Measurements from ENCODE around the gene ECE1. TPM values are rescaled to one million over a fixed set of nuclear protein-coding genes. Genes with fewer than 3 reads are reported as not detected.
A peak's percentile ranks its signal among the peaks of the same experiment; 100 is the strongest.

The ECE1 gene
- total RNA-seq, 4 donors from 2014 or later = 55.9 to 149 (median 112) TPM

DNA sequence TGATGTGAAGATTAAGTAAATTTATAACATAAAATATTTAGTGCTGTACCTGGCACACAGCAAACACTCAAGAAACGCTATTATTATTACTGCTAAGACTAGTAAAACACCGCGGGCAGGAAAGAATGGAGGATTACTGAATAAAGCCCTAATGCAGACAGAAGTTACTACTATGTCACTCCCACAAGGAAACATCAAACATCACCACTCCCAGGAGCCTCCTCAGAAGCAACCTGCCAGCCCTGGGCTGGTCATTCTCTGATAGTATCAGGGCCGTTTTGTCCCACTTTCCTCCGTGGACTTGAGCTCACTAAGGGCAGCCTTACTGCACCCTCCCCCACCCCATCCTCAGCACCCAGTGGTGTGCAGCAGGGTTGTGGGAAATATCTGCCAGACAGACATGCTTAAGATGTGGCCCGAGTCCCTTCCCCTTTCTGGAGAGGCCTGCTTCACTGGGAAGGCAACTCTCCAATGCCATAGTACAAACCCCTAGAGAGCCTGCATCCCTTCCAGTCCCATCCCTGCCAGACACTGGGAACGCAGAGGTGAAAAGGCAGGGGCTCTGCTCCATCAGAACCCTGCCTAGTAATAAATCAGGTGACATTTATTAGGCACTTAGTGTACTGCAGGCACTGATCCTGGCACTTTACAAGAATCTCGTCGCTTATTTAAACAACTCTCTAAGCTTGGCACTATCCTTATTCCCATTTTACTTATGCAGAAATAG lies 41.7 kb upstream of the ECE1 start:
- TF ChIP-seq POLR2A (IDR thresholded peaks at IDR 0.05) = no peak
- TF ChIP-seq EP300 (IDR thresholded peaks at IDR 0.05; ENCODE audit: low read depth) = peak; percentile 88
- TF ChIP-seq POLR2AphosphoS5 (IDR thresholded peaks at IDR 0.05) = peak; percentile 71 to 81 (median 76)
- TF ChIP-seq, protein P1, sequence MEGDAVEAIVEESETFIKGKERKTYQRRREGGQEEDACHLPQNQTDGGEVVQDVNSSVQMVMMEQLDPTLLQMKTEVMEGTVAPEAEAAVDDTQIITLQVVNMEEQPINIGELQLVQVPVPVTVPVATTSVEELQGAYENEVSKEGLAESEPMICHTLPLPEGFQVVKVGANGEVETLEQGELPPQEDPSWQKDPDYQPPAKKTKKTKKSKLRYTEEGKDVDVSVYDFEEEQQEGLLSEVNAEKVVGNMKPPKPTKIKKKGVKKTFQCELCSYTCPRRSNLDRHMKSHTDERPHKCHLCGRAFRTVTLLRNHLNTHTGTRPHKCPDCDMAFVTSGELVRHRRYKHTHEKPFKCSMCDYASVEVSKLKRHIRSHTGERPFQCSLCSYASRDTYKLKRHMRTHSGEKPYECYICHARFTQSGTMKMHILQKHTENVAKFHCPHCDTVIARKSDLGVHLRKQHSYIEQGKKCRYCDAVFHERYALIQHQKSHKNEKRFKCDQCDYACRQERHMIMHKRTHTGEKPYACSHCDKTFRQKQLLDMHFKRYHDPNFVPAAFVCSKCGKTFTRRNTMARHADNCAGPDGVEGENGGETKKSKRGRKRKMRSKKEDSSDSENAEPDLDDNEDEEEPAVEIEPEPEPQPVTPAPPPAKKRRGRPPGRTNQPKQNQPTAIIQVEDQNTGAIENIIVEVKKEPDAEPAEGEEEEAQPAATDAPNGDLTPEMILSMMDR (IDR thresholded peaks at IDR 0.05) = no peak
- Histone ChIP-seq H3K27me3 (no peaks in the 10 kb centered on the region), H3K27ac (peak overlapping the region; percentile 84 to 93 (median 87)), H3K4me1 (peaks cover 71 to 97% (median 86%) of the 10 kb centered on the region in 4 donors), H3K4me3 (no peak overlapping the region), H3K9me3 (no peaks in the 10 kb centered on the region), H3K36me3 (no peaks in the 10 kb centered on the region)
- WGBS, 2 donors (ENCODE audit: low coverage in 1 of 2) = 37 to 57% methylated on average over 2 to 9 of the region's 9 CpGs
- in situ Hi-C loops (cut with MboI; ENCODE audit: low pct_ligation_motif_present in 1 of 4, low pct_unique_long_range_greater_than_20kb in 1 of 4, low sequenced_read_pairs in 3 of 4) (no loop called here), intact Hi-C loops (cut with DNase I; ENCODE audit: low total_unique reads) (no loop called here)
- peak; percentile 31 for DNase-seq

DNA sequence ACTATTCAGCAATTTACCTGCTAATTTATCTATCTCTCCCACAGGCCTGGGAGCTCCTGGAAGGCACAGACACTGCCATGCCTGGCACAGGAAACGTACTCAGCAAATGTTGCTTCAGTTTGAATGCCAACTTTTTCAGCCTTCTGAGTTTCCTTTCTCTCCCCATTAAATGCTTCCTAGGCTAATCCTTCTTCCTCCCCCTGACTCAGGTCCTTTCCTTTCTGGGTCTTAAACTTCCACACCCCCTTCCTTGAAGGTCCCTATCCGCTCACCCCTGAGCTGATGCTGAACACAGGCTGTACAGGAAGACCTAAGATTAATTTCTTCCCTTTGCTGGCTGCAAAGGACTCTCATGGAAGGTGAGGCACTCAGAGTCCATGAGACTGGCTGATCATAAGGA lies 40.3 kb upstream of the ECE1 start:
- TF ChIP-seq POLR2AphosphoS5 (IDR thresholded peaks at IDR 0.05) (no peak), POLR2A (IDR thresholded peaks at IDR 0.05) (no peak), EP300 (IDR thresholded peaks at IDR 0.05; ENCODE audit: low read depth) (no peak)
- no peak overlapping the region for H3K4me3 ChIP-seq
- no peaks in the 10 kb centered on the region for H3K27me3 ChIP-seq
- H3K36me3 ChIP-seq = no peaks in the 10 kb centered on the region
- intact Hi-C loops (cut with DNase I; ENCODE audit: low total_unique reads) = no loop called here
- peak overlapping the region; percentile 84 to 93 (median 87) for H3K27ac ChIP-seq
- H3K9me3 ChIP-seq = no peaks in the 10 kb centered on the region
- in situ Hi-C loops (cut with MboI; ENCODE audit: low pct_ligation_motif_present in 1 of 4, low pct_unique_long_range_greater_than_20kb in 1 of 4, low sequenced_read_pairs in 3 of 4) = no loop called here
- 79 to 94% methylated on average over 2 of the region's 2 CpGs for WGBS, 2 donors (ENCODE audit: low coverage in 1 of 2)
- DNase-seq = no peak
- peaks cover 72 to 97% (median 87%) of the 10 kb centered on the region in 4 donors for H3K4me1 ChIP-seq

DNA sequence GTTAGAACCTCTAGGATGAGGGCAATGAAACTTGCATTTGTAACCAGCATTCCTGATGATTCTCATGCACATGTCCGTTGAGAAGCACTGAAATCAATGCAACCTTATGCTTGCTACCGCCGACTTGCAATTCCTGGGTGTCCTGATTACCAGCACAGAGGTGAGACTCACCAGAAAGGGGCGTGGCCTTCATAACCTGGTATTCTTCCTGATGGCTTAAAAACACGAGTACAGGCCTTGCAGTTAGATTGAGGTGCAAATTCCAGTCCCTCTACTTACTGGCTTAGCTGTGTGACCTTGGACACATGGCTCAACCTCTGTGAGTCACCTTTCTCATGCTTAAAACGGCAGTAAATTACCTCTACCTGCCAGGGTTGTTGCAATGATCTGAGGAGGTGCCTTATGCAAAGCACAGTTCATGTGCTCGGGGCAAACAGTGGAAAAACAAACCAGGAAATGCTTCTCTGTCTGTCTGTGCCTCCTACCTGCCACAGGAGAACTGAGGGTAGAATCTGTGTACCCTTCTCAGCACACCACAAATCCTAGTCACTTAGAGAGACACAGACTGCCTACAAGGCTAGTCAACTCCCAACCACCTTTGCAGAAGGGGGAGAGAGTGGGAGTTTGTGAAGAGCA lies 39.1 kb upstream of the ECE1 start:
- TF ChIP-seq EP300 (IDR thresholded peaks at IDR 0.05; ENCODE audit: low read depth) (no peak), POLR2AphosphoS5 (IDR thresholded peaks at IDR 0.05) (peak in 2 of 3 donors; percentile 67 to 76), POLR2A (IDR thresholded peaks at IDR 0.05) (peak; percentile 40)
- TF ChIP-seq, protein P1 (IDR thresholded peaks at IDR 0.05) = peak in 2 of 5 experiments; percentile 31 to 36
- Histone ChIP-seq H3K27me3 (no peaks in the 10 kb centered on the region), H3K4me3 (no peak overlapping the region), H3K4me1 (peaks cover 72 to 97% (median 87%) of the 10 kb centered on the region in 4 donors), H3K9me3 (no peaks in the 10 kb centered on the region), H3K27ac (peak overlapping the region; percentile 84 to 93 (median 87)), H3K36me3 (no peaks in the 10 kb centered on the region)
- intact Hi-C loops (cut with DNase I; ENCODE audit: low total_unique reads) = no loop called here
- DNase-seq = peak; percentile 81
- 42 to 80% methylated on average over 2 to 7 of the region's 7 CpGs for WGBS, 2 donors (ENCODE audit: low coverage in 1 of 2)
- in situ Hi-C loops (cut with MboI; ENCODE audit: low pct_ligation_motif_present in 1 of 4, low pct_unique_long_range_greater_than_20kb in 1 of 4, low sequenced_read_pairs in 3 of 4) = no loop called here

DNA sequence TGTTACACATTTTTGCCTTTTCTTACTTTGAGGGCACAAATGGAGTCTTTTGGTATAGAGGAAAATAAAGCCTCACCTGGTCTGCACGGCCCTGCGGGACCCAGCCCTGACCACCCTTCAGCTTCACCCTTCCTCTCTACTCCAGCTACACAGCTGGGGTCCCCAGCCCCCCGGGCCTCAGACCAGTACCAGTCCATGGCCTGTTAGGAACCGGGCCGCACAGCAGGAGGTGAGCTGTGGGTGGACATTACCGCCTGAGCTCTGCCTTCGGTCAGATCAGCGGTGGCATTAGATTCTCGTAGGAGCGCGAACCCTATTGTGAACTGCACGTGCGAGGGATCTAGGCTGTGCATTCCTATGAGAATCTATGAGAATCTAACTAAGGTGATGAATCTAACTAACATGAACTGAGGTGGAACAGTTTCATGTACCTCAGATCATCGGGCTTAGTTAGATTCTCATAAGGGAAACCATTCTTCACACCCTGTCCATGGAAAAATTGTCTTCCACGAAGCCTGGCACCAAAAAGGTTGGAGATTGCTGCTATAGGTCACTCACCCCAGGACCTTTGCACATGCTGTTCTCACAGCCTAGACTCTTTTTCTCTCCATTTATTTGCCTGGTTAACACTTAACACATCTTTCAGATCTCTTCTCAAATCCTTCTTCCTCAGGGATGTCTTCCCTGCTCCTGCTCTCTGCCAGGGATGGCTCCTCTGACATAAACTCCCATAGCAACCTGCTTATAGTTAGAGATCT lies 37.5 kb upstream of the ECE1 start:
- no peaks in the 10 kb centered on the region for H3K9me3 ChIP-seq
- no peak for TF ChIP-seq POLR2A (IDR thresholded peaks at IDR 0.05)
- TF ChIP-seq EP300 (IDR thresholded peaks at IDR 0.05; ENCODE audit: low read depth) = no peak
- TF ChIP-seq POLR2AphosphoS5 (IDR thresholded peaks at IDR 0.05) = no peak
- TF ChIP-seq, protein P1 (IDR thresholded peaks at IDR 0.05) = no peak
- in situ Hi-C loops (cut with MboI; ENCODE audit: low pct_ligation_motif_present in 1 of 4, low pct_unique_long_range_greater_than_20kb in 1 of 4, low sequenced_read_pairs in 3 of 4) (no loop called here), intact Hi-C loops (cut with DNase I; ENCODE audit: low total_unique reads) (no loop called here)
- H3K4me3 ChIP-seq = no peak overlapping the region
- H3K4me1 ChIP-seq = peaks cover 72 to 97% (median 87%) of the 10 kb centered on the region in 4 donors
- H3K27ac ChIP-seq = peak overlapping the region; percentile 73 to 90 (median 83)
- 96% methylated on average over 15 of the region's 15 CpGs; no CpG with 5 or more reads in 1 of the 2 donors for WGBS, 2 donors (ENCODE audit: low coverage in 1 of 2)
- H3K36me3 ChIP-seq = no peaks in the 10 kb centered on the region
- DNase-seq = no peak
- H3K27me3 ChIP-seq = no peaks in the 10 kb centered on the region

All from transverse colon (tissue), 4 donors.